Heart left ventricle (tissue), 16 donors: ENCODE measurements around the gene GCH1. TPM values are rescaled to one million over a fixed set of nuclear protein-coding genes. Genes with fewer than 3 reads are reported as not detected.

Experiments
- ATAC-seq, 4 donors: fragments of 200-7000 bp; cut with Tn5 transposase; one replicate each; pipeline ENCODE4 v1.9.1; 2020 to 2022; ENCODE audit warnings: moderate library complexity in 4 of 4, mild to moderate bottlenecking in 3 of 4, moderate number of reproducible peaks in 1 of 4
- DNase-seq, 5 donors: peaks; one replicate each; pipeline ENCODE4 v3.0.0-alpha.2; 2020
- H3K27ac ChIP-seq, 12 donors: fragments of 200-600 bp; sonication (generic) in 4 of 12; one replicate each; pipeline versions ENCODE4 v1.5.0 to v1.8.0; 2016 to 2022; ENCODE audit warnings: mild to moderate bottlenecking in 2 of 12
- H3K27me3 ChIP-seq, 9 donors: fragments of 200-600 bp; sonication (generic) in 2 of 9; one replicate each; pipeline versions ENCODE4 v1.5.1 to v1.8.0; 2016 to 2022; ENCODE audit warnings: mild to moderate bottlenecking in 3 of 9
- H3K36me3 ChIP-seq, 9 donors: fragments of 200-600 bp; sonication (generic) in 2 of 9; one replicate each; pipeline versions ENCODE4 v1.5.0 to v1.8.0; 2018 to 2022; ENCODE audit warnings: mild to moderate bottlenecking in 2 of 9
- H3K4me1 ChIP-seq, 12 donors: fragments of 200-600 bp; sonication (generic) in 4 of 12; one replicate each; pipeline versions ENCODE4 v1.5.0 to v1.8.0; 2016 to 2022; ENCODE audit warnings: mild to moderate bottlenecking in 3 of 12
- H3K4me3 ChIP-seq, 12 donors: fragments of 200-600 bp; sonication (generic) in 4 of 12; one replicate each; pipeline versions ENCODE4 v1.5.0 to v1.8.0; 2017 to 2022; ENCODE audit warnings: mild to moderate bottlenecking in 9 of 12, moderate library complexity in 4 of 12
- H3K9me3 ChIP-seq, 12 donors: fragments of 200-600 bp; sonication (generic) in 4 of 12; one replicate each; pipeline versions ENCODE4 v1.5.0 to v1.8.0; 2016 to 2022; ENCODE audit warnings: mild to moderate bottlenecking in 1 of 12
- POLR2A ChIP-seq, 2 donors: fragments of 450-650 bp; IDR thresholded peaks; one replicate each; pipeline ENCODE4 v1.6.1; 2017; ENCODE audit warnings: antibody characterized with exemption in 2 of 2, mild to moderate bottlenecking in 2 of 2, moderate library complexity in 2 of 2
- WGBS, 4 donors: extraction: QIAGEN DNeasy Blood & Tissue Kit in 2 of 4; methylation state at CpG; one replicate each; pipeline versions ENCODE4 v1.1.5 to v1.1.7; 2013 to 2018; 5-methylcytosine and 5-hydroxymethylcytosine counted together
- intact Hi-C, 10 donors: fragments of 100-400 bp; cut with DNase I; formaldehyde crosslinking; loops; one replicate each; pipeline versions ENCODE4 v1.11.1 to v1.14.2; 2022
- polyA plus RNA-seq, 2 donors: library from polyadenylated mRNA; stranded (reverse); fragments of 200-250 nt; gene quantifications; one replicate each; pipeline ENCODE4 v1.2.3, GENCODE V29; 2013
- total RNA-seq, 9 donors: library from RNA; depleted of rRNA in 2 of 9; stranded (reverse); fragments of >200 nt in 2 of 9; fragmentation: NEBNext Ultra II Directional in 3 of 9; extraction: Animal tissue kit (Norgen Biotek cat#: 25700) in 3 of 9; gene quantifications; one replicate each; pipeline versions ENCODE4 v1.1.0 to v1.2.4, GENCODE V29; 2016 to 2023
- TF ChIP-seq, protein P1 (sequence below), 12 donors: fragments of 200-600 bp; sonication (generic) in 4 of 12; IDR thresholded peaks; one replicate each; pipeline versions ENCODE4 v1.5.0 to v1.8.0; 2018 to 2022; ENCODE audit warnings: antibody characterized with exemption in 12 of 12, mild to moderate bottlenecking in 5 of 12
- donor health status: ischemic (EF 13 %, LVEDD 7.1; RV severe dilation, severe dysfunction).
- donor health status: healthy with polysubstance abuse.
- donor health status: DM: no; HTN: yes; CAD: no.
- donor health status: DM: no; HTN: no; CAD: no.
- donor health status: ischemic (EF 25% LVEDD 6.9; RV normal size, moderate dysfunction).
- donor health status: ischemic (EF 25% LVEDD 5.7; RV mildly dilated, moderate dysfunction).
- donor health status: healthy.
- donor health status: DM: yes; HTN: yes; CAD: no.
- donor health status: ischemic (EF 35%, LVEDD 5.7; RV mildly dilated, moderate dysfunction).
- donor health status: nonischemic (EF 11% LVEDD 7.7; RV severe dilation, severe dysfunction).
- donor health status: DM: yes; HTN: yes; CAD: no.
- donor health status: PGD.
- donor health status: ischemic (EF 29% LVEDD 5.4; RV normal size, mild dysfunction).
- donor health status: nonischemic (EF 23%, LVEDD 6.1; RV moderate dilation, normal function).

GCH1 gene
- total and polyA plus RNA-seq, 11 donors: 1.6 to 13.8 (median 3.3) TPM

DNA sequence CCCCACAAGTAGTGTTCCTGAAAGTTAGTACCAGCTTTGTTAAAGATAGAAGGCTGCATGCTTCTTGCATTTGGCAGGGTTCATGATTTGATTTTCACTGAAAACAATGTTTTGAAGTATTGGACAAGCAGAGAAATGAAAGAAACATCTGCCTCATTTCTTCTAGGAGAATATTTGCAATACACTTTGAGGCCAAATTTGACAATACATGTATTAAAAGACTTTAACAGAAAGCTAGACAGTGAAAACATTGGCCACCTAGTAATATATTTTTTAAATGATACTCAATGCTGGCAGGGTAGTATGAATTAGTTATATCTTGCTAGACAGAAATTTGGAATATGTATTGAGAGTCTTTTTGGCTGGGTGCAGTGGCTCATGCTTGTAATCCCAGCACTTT, 68.5 kb downstream of the GCH1 start:
- ATAC-seq (no peak), DNase-seq (no peak)
- Histone ChIP-seq H3K36me3 (no peaks in the 10 kb centered on the region), H3K27me3 (no peaks in the 10 kb centered on the region), H3K4me1 (no peaks in the 10 kb centered on the region), H3K27ac (no peak overlapping the region), H3K9me3 (peaks cover 0 to 4% (median 0%) of the 10 kb centered on the region in 12 donors), H3K4me3 (no peak overlapping the region)
- TF ChIP-seq POLR2A (IDR thresholded peaks at IDR 0.05): no peak
- TF ChIP-seq, protein P1, sequence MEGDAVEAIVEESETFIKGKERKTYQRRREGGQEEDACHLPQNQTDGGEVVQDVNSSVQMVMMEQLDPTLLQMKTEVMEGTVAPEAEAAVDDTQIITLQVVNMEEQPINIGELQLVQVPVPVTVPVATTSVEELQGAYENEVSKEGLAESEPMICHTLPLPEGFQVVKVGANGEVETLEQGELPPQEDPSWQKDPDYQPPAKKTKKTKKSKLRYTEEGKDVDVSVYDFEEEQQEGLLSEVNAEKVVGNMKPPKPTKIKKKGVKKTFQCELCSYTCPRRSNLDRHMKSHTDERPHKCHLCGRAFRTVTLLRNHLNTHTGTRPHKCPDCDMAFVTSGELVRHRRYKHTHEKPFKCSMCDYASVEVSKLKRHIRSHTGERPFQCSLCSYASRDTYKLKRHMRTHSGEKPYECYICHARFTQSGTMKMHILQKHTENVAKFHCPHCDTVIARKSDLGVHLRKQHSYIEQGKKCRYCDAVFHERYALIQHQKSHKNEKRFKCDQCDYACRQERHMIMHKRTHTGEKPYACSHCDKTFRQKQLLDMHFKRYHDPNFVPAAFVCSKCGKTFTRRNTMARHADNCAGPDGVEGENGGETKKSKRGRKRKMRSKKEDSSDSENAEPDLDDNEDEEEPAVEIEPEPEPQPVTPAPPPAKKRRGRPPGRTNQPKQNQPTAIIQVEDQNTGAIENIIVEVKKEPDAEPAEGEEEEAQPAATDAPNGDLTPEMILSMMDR (IDR thresholded peaks at IDR 0.05): no peak
- intact Hi-C loops: no loop called here

DNA sequence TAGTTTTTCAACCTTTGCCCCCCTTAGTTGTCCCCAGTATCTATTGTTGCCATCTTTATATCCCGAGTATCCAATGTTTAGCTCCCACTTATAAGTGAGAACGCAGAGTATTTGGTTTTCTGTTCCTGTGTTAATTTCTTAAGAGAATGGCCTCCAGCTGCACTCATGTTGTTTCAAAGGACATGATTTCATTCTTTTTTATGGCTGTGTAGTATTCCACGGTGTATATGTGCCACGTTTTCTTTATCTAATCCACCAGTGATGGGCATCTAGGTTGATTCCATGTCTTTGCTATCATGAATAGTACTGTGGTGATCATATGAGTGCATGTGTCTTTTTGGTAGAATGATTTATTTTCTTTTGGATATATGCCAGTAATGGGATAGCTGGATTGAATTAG, 72.0 kb downstream of the GCH1 start:
- no peak overlapping the region for H3K27ac ChIP-seq
- peaks cover 0 to 10% (median 0%) of the 10 kb centered on the region in 12 donors for H3K9me3 ChIP-seq
- no peaks in the 10 kb centered on the region for H3K27me3 ChIP-seq
- no peak overlapping the region for H3K4me3 ChIP-seq
- ATAC-seq (no peak), DNase-seq (no peak)
- no peaks in the 10 kb centered on the region for H3K36me3 ChIP-seq
- no peak for TF ChIP-seq POLR2A (IDR thresholded peaks at IDR 0.05)
- TF ChIP-seq, protein P1 (IDR thresholded peaks at IDR 0.05): no peak
- 92 to 93% (median 92%) methylated on average over 4 of the region's 4 CpGs for WGBS, 4 donors
- no peaks in the 10 kb centered on the region for H3K4me1 ChIP-seq
- intact Hi-C loops: no loop called here

DNA sequence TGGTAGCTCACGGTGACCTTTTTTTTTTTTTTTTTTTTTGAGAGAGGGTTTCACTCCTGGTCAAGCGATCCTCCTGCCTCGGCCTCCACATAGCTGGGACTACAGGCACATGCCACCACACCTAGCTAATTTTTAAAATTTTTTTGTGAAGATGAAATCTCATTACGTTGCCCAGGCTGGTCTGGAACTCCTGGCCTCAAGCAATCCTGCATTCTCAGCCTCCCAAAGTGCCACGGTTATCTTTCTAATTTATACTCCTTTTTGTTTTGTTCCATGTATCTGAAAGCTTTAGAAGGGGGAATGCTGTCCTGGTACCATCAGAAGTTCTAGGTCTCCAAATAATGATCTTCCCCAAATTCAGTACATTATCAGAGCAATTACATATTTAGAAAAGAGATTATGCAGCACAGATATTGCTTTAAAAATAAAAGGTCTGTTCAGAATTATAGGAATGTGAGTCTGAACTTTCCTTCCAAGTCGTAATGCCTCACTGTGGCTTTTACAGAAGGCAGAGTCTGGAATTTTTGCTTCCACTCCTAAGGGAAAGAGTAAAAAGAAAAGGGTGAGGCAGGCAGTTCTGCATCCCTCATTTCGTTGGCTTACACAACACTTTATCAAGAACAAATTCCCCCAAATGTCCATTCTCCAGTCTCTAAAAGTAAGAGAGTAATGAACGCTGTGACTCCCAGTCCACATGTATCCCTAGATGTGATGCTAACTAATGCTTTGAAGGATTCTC, 73.0 kb downstream of the GCH1 start:
- intact Hi-C loops: no loop called here
- WGBS, 4 donors: 74 to 75% (median 74%) methylated on average over 8 of the region's 8 CpGs
- no peak overlapping the region for H3K4me3 ChIP-seq

DNA sequence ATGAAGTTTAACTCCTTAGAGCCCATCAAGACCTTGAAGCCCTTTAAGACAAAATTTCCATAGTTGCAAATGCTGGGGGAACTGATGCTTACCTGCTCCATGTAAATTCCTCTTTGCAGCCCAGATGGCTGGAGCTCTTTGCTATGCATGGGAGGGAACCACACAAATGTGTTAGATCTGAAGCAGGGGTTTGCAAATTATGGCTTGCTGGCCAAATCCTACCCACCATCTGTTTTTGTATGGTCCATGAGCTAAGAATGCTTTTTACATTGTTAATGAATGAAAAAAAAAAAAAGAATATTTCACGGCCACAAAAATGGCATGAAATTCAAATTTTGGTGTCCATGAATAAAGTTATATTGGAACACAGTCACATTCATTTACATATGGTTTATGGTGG, 74.6 kb downstream of the GCH1 start:
- intact Hi-C loops: no loop called here
- Histone ChIP-seq H3K27me3 (no peaks in the 10 kb centered on the region), H3K9me3 (peaks cover 0 to 35% (median 20%) of the 10 kb centered on the region in 12 donors), H3K4me1 (no peaks in the 10 kb centered on the region), H3K27ac (no peak overlapping the region), H3K36me3 (no peaks in the 10 kb centered on the region), H3K4me3 (no peak overlapping the region)
- ATAC-seq: no peak
- no peak for DNase-seq
- TF ChIP-seq, protein P1 (IDR thresholded peaks at IDR 0.05): no peak
- TF ChIP-seq POLR2A (IDR thresholded peaks at IDR 0.05): no peak
- WGBS, 4 donors: 88 to 97% (median 94%) methylated on average over 1 of the region's 1 CpG

More for the DNA sequence above, 73.0 kb downstream of the GCH1 start:
- Histone ChIP-seq H3K36me3 (no peaks in the 10 kb centered on the region), H3K4me1 (no peaks in the 10 kb centered on the region), H3K9me3 (peaks cover 0 to 19% (median 7%) of the 10 kb centered on the region in 12 donors), H3K27me3 (no peaks in the 10 kb centered on the region), H3K27ac (no peak overlapping the region)
- ATAC-seq: no peak
- no peak for DNase-seq
- TF ChIP-seq, protein P1 (IDR thresholded peaks at IDR 0.05): no peak
- TF ChIP-seq POLR2A (IDR thresholded peaks at IDR 0.05): no peak
